Stimulated activated CD8-positive, alpha-beta memory T cell treated with anti-CD3 and anti-CD28 coated beads, Interleukin-4, amount 100 ng/mL, for 1 hour (primary cell): ENCODE data around the gene KNSTRN.

Experiments used
- DNase-seq, 2 donors: peaks; one replicate each; pipeline ENCODE4 v3.0.0-alpha.2; 2020; ENCODE audit warnings: low read depth in 2 of 2, low spot score in 1 of 2

Gene KNSTRN

GRCh38 chr15:40428185-40428584 is 45.7 kb downstream of the KNSTRN start:
- DNase-seq: no peak

- DNase-seq: no peak
These were observed 46.7 kb downstream of the KNSTRN start for GRCh38 chr15:40429068-40429710.

- no peak for DNase-seq
These were observed 47.8 kb downstream of the KNSTRN start for GRCh38 chr15:40430271-40430805.

- no peak for DNase-seq
These were observed 52.6 kb downstream of the KNSTRN start for GRCh38 chr15:40435023-40435709.

GRCh38 chr15:40435710-40436089 is 53.2 kb downstream of the KNSTRN start:
- DNase-seq: no peak

GRCh38 chr15:40436116-40436891 is 53.8 kb downstream of the KNSTRN start:
- DNase-seq: no peak

GRCh38 chr15:40436892-40437751 is 54.6 kb downstream of the KNSTRN start:
- DNase-seq: no peak

GRCh38 chr15:40437752-40438687 is 55.5 kb downstream of the KNSTRN start:
- no peak for DNase-seq

- no peak for DNase-seq
These were observed 56.2 kb downstream of the KNSTRN start for GRCh38 chr15:40438712-40439111.

- DNase-seq: no peak
These were observed 57.0 kb downstream of the KNSTRN start for GRCh38 chr15:40439461-40439959.

- DNase-seq: no peak
These were observed 57.6 kb downstream of the KNSTRN start for GRCh38 chr15:40439960-40440742.

GRCh38 chr15:40440743-40441564 is 58.4 kb downstream of the KNSTRN start, which contains the start of gene BAHD1:
Gene BAHD1 (plus strand): TSS chr15:40440953. CDS start chr15:40458465, 17,512 bp downstream.
- DNase-seq: peak; percentile 88 to 91

- no peak for DNase-seq
These were observed 59.3 kb downstream of the KNSTRN start for GRCh38 chr15:40441565-40442531.

- no peak for DNase-seq
These were observed 60.7 kb downstream of the KNSTRN start for GRCh38 chr15:40443255-40443654.

GRCh38 chr15:40443846-40444245 is 61.3 kb downstream of the KNSTRN start:
- DNase-seq: no peak
